Smooth muscle cell (in vitro differentiated cells): Measurements from ENCODE around the gene GAS6. TPM values are rescaled to one million over a fixed set of nuclear protein-coding genes. Genes with fewer than 3 reads are reported as not detected.
"Not testable (repeated sequence)": the region's sequence is repeated elsewhere in the genome, so short reads cannot be mapped to it uniquely, and the experiment has no call there.

ENCODE experiments used
- DNase-seq: peaks from one replicate; lab custom pipeline; 2025; ENCODE audit not compliant: unreplicated experiment; lab: John Stamatoyannopoulos, UW
- H2AFZ ChIP-seq: fragments of 200-600 bp; sonication (generic); 2 replicates; pipeline ENCODE4 v1.6.0; 2016; ENCODE audit warnings: antibody characterized with exemption, low read depth, mild to moderate bottlenecking
- H3F3A ChIP-seq: fragments of 200-600 bp; sonication (generic); 2 replicates; pipeline ENCODE4 v1.6.0; 2017; ENCODE audit warnings: antibody characterized with exemption, low read depth
- H3K27ac ChIP-seq: fragments of 200-600 bp; sonication (generic); 2 replicates; pipeline ENCODE4 v1.5.1; 2016; ENCODE audit warnings: low read depth, mild to moderate bottlenecking
- H3K27me3 ChIP-seq: fragments of 200-600 bp; sonication (generic); 2 replicates; pipeline ENCODE4 v1.6.1; 2016; ENCODE audit warnings: low read depth, mild to moderate bottlenecking
- H3K36me3 ChIP-seq: fragments of 200-600 bp; sonication (generic); 2 replicates; pipeline ENCODE4 v1.5.1; 2016; ENCODE audit warnings: low read depth
- H3K4me1 ChIP-seq: fragments of 200-600 bp; sonication (generic); 2 replicates; pipeline ENCODE4 v1.5.1; 2016; ENCODE audit warnings: low read depth
- H3K4me2 ChIP-seq: fragments of 200-600 bp; sonication (generic); 2 replicates; pipeline ENCODE4 v1.6.0; 2016; ENCODE audit warnings: mild to moderate bottlenecking
- H3K4me3 ChIP-seq: fragments of 200-600 bp; sonication (generic); 2 replicates; pipeline ENCODE4 v1.5.1; 2016; ENCODE audit warnings: mild to moderate bottlenecking
- H3K79me2 ChIP-seq: fragments of 200-600 bp; sonication (generic); 2 replicates; pipeline ENCODE4 v1.6.0; 2016; ENCODE audit warnings: low read depth, mild to moderate bottlenecking
- H3K9ac ChIP-seq: fragments of 200-600 bp; sonication (generic); 2 replicates; pipeline ENCODE4 v1.6.0; 2016; ENCODE audit warnings: low read depth
- H3K9me3 ChIP-seq: fragments of 200-600 bp; sonication (generic); replicated peaks from 2 replicates; pipeline ENCODE4 v1.5.1; 2016; ENCODE audit warnings: low read depth
- H4K20me1 ChIP-seq: fragments of 200-600 bp; sonication (generic); 2 replicates; pipeline ENCODE4 v1.6.0; 2016; ENCODE audit warnings: low read depth
- WGBS: methylation state at CpG from one replicate; pipeline ENCODE4 v1.1.7; 2016; ENCODE audit warnings: low lambda C conversion rate; 5-methylcytosine and 5-hydroxymethylcytosine counted together
- polyA plus RNA-seq: library from polyadenylated mRNA; unstranded; fragments of >200 nt; fragmentation: Nextera tagmentation; extraction: Ambion mirVana; gene quantifications from 2 replicates; pipeline ENCODE4 v1.2.1, GENCODE V29; 2016
- total RNA-seq: library from RNA; depleted of rRNA; stranded (reverse); fragments of >200 nt; gene quantifications from 2 replicates; pipeline ENCODE4 v1.2.3, GENCODE V29; 2014
- TF ChIP-seq, protein P1 (sequence below): fragments of 200-600 bp; sonication (generic); IDR thresholded peaks from 2 replicates; pipeline ENCODE4 v1.5.1; 2017; ENCODE audit warnings: borderline replicate concordance, mild to moderate bottlenecking, antibody characterized with exemption; ENCODE audit not compliant: insufficient read depth, poor library complexity, severe bottlenecking

The GAS6 gene
- total and polyA plus RNA-seq, 2 experiments from 2014 or later, result 21.7 to 45.2 TPM

DNA sequence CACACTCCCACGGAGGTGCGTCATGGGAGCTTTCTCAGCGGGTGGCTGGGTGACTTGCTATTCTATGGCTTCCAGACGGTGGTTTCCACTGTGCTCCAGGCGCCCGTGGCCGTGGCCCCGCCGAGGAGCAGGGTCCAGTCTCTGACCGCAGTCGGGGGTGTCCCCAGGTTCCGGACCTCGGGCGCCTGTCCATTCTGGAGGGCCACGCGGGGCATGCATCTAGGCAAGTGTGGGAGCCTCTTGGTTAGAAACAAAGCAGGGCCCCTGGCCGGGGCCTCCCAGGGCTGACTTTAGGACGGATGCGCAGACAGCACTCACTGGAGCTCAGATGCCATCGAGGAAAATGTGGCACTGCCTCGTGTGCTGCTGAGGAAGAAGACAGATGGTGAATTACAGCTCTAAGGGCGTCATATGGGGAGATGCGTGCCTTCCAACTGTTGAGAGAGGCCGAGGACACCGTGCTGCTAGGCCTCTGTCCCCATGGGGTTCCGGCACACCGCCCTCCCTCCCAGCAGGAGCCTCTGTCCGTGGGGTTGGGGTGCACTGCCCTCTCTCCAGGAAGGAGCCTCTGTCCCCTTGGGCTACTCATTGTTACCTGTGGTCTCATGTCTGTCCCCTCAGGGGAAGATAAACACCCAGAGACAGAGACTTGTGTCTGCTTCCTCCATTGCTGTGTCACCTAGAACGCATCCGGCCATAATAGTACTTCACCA, 66.8 kb downstream of the GAS6 start:
- H3K9ac ChIP-seq, result no peak overlapping the region
- no peaks in the 10 kb centered on the region for H3K27me3 ChIP-seq
- peaks cover 5% of the 10 kb centered on the region for H3K4me1 ChIP-seq
- TF ChIP-seq, protein P1, sequence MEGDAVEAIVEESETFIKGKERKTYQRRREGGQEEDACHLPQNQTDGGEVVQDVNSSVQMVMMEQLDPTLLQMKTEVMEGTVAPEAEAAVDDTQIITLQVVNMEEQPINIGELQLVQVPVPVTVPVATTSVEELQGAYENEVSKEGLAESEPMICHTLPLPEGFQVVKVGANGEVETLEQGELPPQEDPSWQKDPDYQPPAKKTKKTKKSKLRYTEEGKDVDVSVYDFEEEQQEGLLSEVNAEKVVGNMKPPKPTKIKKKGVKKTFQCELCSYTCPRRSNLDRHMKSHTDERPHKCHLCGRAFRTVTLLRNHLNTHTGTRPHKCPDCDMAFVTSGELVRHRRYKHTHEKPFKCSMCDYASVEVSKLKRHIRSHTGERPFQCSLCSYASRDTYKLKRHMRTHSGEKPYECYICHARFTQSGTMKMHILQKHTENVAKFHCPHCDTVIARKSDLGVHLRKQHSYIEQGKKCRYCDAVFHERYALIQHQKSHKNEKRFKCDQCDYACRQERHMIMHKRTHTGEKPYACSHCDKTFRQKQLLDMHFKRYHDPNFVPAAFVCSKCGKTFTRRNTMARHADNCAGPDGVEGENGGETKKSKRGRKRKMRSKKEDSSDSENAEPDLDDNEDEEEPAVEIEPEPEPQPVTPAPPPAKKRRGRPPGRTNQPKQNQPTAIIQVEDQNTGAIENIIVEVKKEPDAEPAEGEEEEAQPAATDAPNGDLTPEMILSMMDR, result no peak
- H3K27ac ChIP-seq, result no peak overlapping the region
- no peak for DNase-seq
- no peak overlapping the region for H2AFZ ChIP-seq
- 93% methylated on average over 30 of the region's 30 CpGs for WGBS
- H3K9me3 ChIP-seq, result no peaks in the 10 kb centered on the region
- no peak overlapping the region for H3K4me3 ChIP-seq
- H4K20me1 ChIP-seq, result no peaks in the 10 kb centered on the region
- H3K79me2 ChIP-seq, result no peaks in the 10 kb centered on the region
- H3K36me3 ChIP-seq, result no peaks in the 10 kb centered on the region
- no peaks in the 10 kb centered on the region for H3F3A ChIP-seq
- no peak overlapping the region for H3K4me2 ChIP-seq

DNA sequence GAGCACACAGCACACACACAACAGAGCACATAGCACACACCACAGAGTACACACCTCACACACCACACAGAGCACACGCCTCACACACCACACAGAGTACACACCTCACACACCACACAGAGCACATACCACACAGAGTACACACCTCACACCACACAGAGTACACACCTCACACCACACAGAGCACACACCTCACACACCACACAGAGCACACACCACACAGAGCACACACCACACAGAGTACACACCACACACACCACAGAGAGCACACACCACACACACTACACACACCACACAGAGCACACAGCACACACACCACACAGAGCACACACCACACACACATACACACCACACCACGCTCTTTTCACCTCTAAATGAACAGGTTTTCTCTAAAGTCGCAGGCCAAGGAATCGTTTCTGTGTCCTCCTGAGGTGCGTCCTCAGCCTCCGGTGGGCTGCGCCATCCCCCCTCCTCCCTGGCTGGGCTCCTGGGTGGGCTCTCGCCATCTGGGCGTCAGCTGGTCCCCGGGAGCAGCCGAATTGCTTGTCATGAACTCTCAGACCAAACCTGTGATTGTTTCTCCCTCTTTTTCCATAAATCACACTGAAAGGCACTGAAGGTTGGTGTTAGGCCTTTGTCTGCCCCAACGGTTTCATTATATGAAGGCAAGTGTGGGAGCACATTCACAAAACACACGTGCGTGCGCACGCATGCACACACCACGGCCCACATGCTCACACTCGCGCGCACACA, 67.5 kb downstream of the GAS6 start:
- Histone ChIP-seq H3K4me2 (no peak overlapping the region), H3K27ac (no peak overlapping the region), H4K20me1 (no peaks in the 10 kb centered on the region), H3K4me3 (no peak overlapping the region), H3K79me2 (no peaks in the 10 kb centered on the region), H3F3A (no peaks in the 10 kb centered on the region), H3K9me3 (no peaks in the 10 kb centered on the region), H3K36me3 (no peaks in the 10 kb centered on the region), H3K27me3 (no peaks in the 10 kb centered on the region), H3K4me1 (no peaks in the 10 kb centered on the region), H3K9ac (no peak overlapping the region), H2AFZ (no peak overlapping the region)
- WGBS, result 93% methylated on average over 20 of the region's 20 CpGs
- DNase-seq, result no peak
- TF ChIP-seq, protein P1, result no peak

DNA sequence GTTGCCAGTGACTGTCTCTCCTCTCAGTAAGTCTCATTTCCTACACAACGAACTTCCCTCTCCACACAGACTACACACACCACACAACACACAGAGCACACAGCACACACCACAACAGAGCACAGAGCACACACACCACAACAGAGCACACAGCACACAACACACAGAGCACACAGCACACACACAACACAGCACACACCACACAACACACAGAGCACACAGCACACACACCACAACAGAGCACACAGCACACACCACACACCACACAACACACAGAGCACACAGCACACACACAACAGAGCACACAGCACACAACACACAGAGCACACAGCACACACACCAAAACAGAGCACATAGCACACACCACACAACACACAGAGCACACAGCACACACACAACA, 68.5 kb downstream of the GAS6 start:
- no CpG with 5 or more reads among the region's 1 CpG for WGBS

DNA sequence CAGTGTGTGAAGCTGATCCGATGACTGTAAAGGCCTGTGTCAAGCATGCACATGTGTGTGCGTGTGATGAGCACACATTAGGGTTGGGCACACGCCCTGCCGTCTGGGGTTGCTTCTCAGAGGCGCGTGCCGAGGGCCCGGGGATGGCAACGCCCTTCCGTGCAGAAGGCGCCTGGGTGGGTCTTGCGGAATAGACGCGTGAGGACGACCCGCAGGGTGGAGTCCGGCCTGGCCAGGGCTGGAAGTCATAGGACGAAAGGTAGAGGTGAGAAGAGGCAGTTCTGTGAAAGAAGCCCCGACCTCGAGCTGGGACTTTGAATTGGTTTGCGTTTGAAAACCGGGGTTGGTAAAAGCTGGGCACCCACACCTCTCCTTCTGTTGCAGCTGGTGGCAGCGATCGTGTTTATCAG, 69.1 kb downstream of the GAS6 start:
- 92% methylated on average over 24 of the region's 24 CpGs for WGBS
- no peaks in the 10 kb centered on the region for H4K20me1 ChIP-seq
- H3K9me3 ChIP-seq, result no peaks in the 10 kb centered on the region
- no peak overlapping the region for H3K4me2 ChIP-seq
- H3K27ac ChIP-seq, result no peak overlapping the region
- H3K79me2 ChIP-seq, result no peaks in the 10 kb centered on the region
- no peak overlapping the region for H3K4me3 ChIP-seq
- no peak overlapping the region for H2AFZ ChIP-seq
- no peak overlapping the region for H3K9ac ChIP-seq
- TF ChIP-seq, protein P1, result no peak
- no peak for DNase-seq
- no peaks in the 10 kb centered on the region for H3K36me3 ChIP-seq
- no peaks in the 10 kb centered on the region for H3K4me1 ChIP-seq
- H3K27me3 ChIP-seq, result no peaks in the 10 kb centered on the region
- no peaks in the 10 kb centered on the region for H3F3A ChIP-seq

More for the DNA sequence above, 68.5 kb downstream of the GAS6 start:
- not testable (repeated sequence) for H3K4me3 ChIP-seq, H3K79me2 ChIP-seq, H3K27ac ChIP-seq, H3K9me3 ChIP-seq, H3K4me1 ChIP-seq, H3K9ac ChIP-seq, H3F3A ChIP-seq, H4K20me1 ChIP-seq, H3K36me3 ChIP-seq, DNase-seq, H2AFZ ChIP-seq, H3K4me2 ChIP-seq, H3K27me3 ChIP-seq
